ENCODE measurements around the gene FKBP1B.
"Not testable (repeated sequence)": the region's sequence is repeated elsewhere in the genome, so short reads cannot be mapped to it uniquely, and the experiment has no call there.

Gene FKBP1B

DNA sequence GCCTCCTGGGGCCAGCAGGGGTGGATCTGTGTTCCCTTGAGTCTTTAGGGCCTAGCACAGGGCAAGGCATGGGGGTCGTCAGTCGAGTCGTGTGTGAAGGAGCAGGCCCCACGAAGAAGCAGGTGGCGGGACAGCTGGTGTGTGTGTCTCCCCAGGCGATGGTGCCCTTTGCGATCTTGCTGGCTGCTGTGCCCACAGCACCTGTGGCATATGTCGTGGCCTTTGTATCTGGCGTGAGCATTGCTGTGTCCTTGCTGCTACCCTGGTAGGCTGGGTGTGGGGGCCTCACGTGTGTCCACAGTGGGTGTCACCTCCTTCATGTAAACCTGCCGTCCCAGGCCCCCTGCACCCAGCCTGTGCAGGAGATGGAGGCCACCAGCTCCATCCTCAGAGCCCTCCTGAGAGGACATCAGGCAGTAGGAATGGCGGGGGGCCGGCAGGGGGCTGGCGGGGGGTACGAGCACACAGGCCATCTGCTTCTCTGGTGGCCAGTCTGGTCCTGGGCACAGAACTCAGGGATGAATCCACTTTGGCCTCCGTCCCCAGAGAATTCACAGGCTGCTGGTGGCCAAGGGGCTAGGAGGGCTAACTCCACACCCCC lies 26.5 kb upstream of the FKBP1B start:
- H3K4me3 ChIP-seq (ENCODE audit: control insufficient read depth, low read depth, low read length): no peak overlapping the region
- TF ChIP-seq, protein P1, sequence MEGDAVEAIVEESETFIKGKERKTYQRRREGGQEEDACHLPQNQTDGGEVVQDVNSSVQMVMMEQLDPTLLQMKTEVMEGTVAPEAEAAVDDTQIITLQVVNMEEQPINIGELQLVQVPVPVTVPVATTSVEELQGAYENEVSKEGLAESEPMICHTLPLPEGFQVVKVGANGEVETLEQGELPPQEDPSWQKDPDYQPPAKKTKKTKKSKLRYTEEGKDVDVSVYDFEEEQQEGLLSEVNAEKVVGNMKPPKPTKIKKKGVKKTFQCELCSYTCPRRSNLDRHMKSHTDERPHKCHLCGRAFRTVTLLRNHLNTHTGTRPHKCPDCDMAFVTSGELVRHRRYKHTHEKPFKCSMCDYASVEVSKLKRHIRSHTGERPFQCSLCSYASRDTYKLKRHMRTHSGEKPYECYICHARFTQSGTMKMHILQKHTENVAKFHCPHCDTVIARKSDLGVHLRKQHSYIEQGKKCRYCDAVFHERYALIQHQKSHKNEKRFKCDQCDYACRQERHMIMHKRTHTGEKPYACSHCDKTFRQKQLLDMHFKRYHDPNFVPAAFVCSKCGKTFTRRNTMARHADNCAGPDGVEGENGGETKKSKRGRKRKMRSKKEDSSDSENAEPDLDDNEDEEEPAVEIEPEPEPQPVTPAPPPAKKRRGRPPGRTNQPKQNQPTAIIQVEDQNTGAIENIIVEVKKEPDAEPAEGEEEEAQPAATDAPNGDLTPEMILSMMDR (conservative IDR thresholded peaks at IDR 0.05; ENCODE audit: control insufficient read depth, insufficient read depth, low read depth, low read length): no peak
- DNase-seq (ENCODE audit: low read depth): no peak

DNA sequence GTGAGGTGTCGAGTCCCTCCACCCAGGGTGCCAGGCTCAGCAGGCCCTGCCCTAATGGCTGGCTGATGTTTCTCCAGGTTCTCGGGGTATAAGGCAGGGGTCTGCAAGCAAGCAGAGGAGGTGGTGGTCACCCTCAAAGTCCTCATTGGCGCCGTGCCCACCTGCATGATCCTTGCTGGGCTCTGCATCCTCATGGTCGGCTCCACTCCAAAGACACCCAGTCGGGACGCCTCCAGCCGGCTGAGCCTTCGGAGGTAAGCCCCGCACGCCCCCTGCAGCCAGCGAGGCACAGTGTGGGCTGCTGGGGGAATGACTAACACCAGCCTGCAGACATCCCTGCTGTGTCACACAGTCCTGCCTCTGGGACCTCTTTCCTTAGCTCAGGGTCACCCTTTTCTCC lies 25.5 kb upstream of the FKBP1B start:
- no peak overlapping the region for H3K4me3 ChIP-seq (ENCODE audit: control insufficient read depth, low read depth, low read length)
- TF ChIP-seq, protein P1 (conservative IDR thresholded peaks at IDR 0.05; ENCODE audit: control insufficient read depth, insufficient read depth, low read depth, low read length): peak; percentile 51
- DNase-seq (ENCODE audit: low read depth): peak; percentile 59

DNA sequence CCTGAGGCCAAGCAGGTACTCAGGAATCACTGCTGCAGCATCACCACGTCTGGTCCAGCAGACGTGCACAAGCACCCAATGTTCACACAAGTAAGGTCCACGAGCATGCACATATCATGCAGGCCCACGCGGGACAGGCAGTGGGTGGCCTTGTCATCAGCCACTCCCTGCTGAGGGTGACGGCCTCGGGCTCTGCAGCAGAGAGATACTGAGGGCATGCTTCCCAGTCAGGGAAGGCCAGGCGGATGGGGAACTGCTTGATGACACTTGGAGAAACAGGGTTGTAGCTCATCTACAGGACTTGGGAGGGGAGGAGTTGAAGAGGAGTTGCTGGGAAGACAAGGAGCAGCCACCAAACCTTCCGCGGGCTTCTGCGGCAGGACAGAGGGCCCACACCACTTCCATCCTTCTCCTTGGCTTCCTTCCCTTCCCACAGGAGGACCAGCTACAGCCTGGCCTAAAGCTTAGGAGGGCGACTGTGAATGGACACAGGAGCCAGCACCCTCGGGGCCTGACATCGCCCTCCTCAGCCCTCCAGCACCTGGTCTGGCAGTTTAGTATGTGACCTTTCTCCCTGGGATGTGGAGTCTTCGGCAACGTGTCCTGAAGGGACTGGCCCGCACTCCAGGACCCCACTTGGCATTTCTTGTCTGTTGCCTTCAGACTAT lies 24.4 kb upstream of the FKBP1B start:
- DNase-seq (ENCODE audit: low read depth): no peak
- H3K4me3 ChIP-seq (ENCODE audit: control insufficient read depth, low read depth, low read length): no peak overlapping the region
- TF ChIP-seq, protein P1 (conservative IDR thresholded peaks at IDR 0.05; ENCODE audit: control insufficient read depth, insufficient read depth, low read depth, low read length): no peak

DNA sequence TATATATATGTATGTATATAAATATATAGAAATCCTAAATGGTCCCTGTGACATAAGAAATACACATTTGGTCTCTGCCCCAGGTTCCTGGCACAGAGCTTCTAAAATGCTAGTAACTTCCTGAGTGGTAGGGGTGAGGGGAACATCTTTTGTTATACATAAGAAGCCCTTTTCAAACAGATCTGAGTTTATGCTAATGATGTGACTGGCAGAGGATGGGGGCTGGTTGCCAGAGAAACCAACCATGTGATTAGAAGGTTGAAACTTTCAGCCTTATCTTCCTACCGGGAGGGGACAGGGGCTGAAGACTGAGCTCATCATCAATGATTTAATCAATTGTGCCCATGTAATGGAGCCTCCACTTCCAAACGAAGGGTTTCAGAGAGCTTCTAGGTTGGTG lies 23.3 kb upstream of the FKBP1B start:
- TF ChIP-seq, protein P1 (conservative IDR thresholded peaks at IDR 0.05; ENCODE audit: control insufficient read depth, insufficient read depth, low read depth, low read length): no peak
- DNase-seq (ENCODE audit: low read depth): no peak
- no peak overlapping the region for H3K4me3 ChIP-seq (ENCODE audit: control insufficient read depth, low read depth, low read length)

DNA sequence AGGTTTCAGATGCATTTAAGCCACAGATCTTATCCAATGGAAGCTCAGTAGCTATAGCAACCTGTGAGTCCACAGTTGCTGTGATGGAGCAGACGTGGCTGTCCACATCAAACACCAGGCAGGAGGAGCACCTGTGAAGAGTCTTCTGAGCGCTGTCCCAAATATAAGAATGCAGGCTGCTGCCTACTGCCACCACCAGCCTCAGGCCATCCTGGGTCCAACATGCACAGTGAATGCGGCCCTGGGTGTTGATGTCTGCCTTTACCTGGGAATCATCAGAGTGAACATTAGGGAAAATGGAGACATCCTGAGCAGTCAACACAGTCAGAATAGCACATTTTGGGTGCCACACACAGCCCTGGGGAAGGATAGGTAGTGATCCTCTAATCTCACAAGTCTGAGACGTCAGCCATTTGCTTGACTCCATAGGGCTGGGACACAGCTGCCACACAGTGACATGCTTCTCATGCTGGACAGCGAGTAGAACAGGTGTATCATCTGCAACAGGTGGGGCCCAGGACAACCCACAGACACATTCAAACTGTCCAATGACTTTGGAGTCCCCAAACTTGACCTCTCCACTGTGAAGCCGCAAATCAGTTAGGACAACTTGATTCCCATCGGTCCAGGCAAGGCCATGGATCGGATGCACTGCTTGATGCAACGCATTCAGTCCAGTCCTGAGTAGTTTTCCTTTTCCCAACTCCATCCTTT lies 10.6 kb upstream of the FKBP1B start:
- TF ChIP-seq, protein P1 (conservative IDR thresholded peaks at IDR 0.05; ENCODE audit: control insufficient read depth, insufficient read depth, low read depth, low read length): no peak
- no peak overlapping the region for H3K4me3 ChIP-seq (ENCODE audit: control insufficient read depth, low read depth, low read length)
- no peak for DNase-seq (ENCODE audit: low read depth)

DNA sequence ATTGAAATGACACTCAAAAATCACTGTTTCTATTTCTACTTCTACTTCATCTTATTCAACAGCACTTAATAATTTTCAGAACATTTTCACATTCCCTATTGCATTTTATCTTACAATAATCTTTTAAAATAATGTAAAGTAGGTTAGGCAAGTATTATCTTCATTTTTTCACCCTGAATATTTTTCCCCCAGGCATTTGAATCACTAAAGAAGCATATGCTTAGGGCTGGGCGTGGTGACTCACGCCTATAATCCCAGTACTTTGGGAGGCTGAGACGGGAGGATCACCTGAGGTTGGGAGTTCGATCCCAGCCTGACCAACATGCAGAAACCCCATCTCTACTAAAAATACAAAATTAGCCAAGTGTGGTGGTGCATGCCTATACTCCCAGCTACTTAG lies 9.0 kb upstream of the FKBP1B start:
- DNase-seq (ENCODE audit: low read depth): no peak
- TF ChIP-seq, protein P1 (conservative IDR thresholded peaks at IDR 0.05; ENCODE audit: control insufficient read depth, insufficient read depth, low read depth, low read length): no peak
- no peak overlapping the region for H3K4me3 ChIP-seq (ENCODE audit: control insufficient read depth, low read depth, low read length)

DNA sequence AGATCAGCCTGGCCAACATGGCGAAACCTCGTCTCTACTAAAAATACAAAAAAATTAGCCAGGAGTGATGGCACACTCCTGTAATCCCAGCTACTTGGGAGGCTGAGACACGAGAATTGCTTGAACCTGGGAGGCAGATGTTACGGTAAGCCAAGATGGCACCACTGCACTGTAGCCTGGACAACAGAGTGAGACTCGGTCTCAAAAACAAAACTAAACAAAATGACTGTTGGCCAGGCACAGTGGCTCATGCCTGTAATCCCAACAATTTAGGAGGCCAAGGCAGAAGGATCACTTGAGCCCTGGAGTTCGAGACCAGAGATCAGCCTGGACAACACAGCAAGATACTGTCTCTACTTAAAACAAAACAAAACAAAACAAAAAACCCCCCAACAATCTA lies 6.4 kb upstream of the FKBP1B start:
- not testable (repeated sequence) for H3K4me3 ChIP-seq (ENCODE audit: control insufficient read depth, low read depth, low read length); DNase-seq (ENCODE audit: low read depth)

Data from fibroblast of mammary gland (primary cell).